HG03039 (cell line): ENCODE results near the gene SPINK5.

Source experiments
- ATAC-seq: cut with Tn5 transposase; IDR thresholded peaks from one replicate; pipeline ENCODE4 v1.9.1; 2021; ENCODE audit warnings: mild to moderate bottlenecking, moderate library complexity; ENCODE audit not compliant: unreplicated experiment

SPINK5 gene

DNA sequence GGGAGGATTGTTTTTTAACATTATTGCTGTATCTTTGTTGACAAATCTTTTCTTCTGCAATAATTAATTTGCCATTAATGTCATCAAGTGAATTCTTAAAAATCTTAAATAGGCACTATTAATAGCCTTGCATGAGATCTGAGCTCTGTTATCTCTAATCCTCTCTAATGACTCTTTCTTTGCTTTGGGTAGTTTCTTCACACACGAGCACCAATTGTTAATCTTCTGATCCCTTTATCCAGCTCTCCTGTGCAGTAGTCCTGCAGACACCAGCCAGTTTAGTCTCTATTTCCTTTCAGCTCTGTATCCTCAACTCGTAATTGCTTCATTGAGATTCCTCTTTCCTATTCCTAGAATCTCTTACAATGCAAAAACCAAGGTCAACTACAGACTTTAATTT, 112.7 kb downstream of the SPINK5 start:
- ATAC-seq: no peak

DNA sequence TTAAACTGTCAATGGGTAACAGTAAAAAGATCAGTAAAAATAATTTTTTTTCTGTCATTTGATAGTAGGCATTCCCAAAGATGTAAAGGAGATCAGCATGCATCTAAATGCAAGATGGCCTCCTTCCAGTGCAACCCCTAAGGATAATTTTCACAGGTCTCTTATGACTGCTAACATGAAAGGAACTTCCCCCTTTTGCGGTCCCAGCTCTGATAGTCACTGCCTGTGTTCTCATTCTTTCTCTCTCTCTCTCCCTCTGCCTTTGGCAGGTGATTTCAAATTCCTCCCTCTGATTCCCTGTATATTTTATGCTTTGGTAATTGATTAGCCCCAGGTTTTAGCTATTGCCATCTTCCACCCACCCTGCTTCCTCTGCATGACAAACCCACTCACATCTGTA, 113.4 kb downstream of the SPINK5 start:
- ATAC-seq: no peak

DNA sequence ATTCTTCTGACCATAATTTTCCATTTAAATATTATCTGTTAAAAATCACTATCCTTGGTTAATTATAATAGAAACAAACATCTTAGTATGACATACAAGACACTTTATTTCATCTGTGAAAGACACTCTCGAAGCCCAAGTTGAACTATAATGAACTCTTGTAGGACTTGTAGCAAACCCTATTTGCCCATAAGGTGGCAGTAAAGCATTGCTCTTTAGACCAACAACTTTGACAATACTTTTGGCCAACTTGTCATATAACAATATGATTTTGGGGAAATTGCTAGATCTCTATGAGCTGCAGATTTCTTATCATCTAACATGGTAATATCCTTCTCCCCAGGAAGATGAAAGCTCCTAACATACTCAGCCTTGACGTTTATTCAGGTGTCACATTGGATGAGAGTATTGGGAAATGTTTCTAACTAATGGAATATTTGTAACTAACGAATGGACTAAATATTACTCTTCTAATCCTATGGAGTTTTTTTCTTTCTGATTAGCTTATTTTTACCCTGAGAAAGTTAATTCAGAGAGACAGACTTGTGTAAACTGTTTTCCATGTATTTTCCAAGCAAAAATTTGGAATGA, 115.5 kb downstream of the SPINK5 start:
- peak; percentile 89 for ATAC-seq

GRCh38 chr5:148186248-148187003, 122.6 kb downstream of the SPINK5 start:
- ATAC-seq: peak; percentile 93
